NB4 (cell line): ENCODE measurements around the gene LIMD2.

Source experiments
- MAX ChIP-seq: IDR thresholded peaks from 2 replicates; pipeline ENCODE4 v1.6.1; 2011; ENCODE audit warnings: low read depth, low read length
- MYC ChIP-seq: IDR thresholded peaks from 2 replicates; pipeline ENCODE4 v1.6.1; 2011; ENCODE audit warnings: low read depth, low read length
- POLR2A ChIP-seq: IDR thresholded peaks from 2 replicates; pipeline ENCODE4 v1.6.1; 2011; ENCODE audit warnings: mild to moderate bottlenecking; ENCODE audit not compliant: insufficient read length; ENCODE audit errors: extremely low read depth

GRCh38 chr17:63735691-63736090 lies 35.8 kb upstream of the LIMD2 start:
- TF ChIP-seq POLR2A (no peak), MYC (no peak), MAX (no peak)
